Dendritic cell treated with granulocyte-macrophage colony-stimulating factor and Interleukin-4, amounts not matched to agents 40 ng/mL and 50 ng/mL, for 4 days (primary cell): ENCODE data around the gene SLC22A4.

Source experiments
- H3K27ac Mint-ChIP-seq: one replicate; pipeline ENCODE4 v1.8.0; 2022; ENCODE audit warnings: mild to moderate bottlenecking, mixed read lengths
- H3K27me3 Mint-ChIP-seq: one replicate; pipeline ENCODE4 v1.8.0; 2022; ENCODE audit warnings: mild to moderate bottlenecking, mixed read lengths
- H3K36me3 Mint-ChIP-seq: one replicate; pipeline ENCODE4 v1.8.0; 2022; ENCODE audit warnings: low read depth, mixed read lengths
- H3K4me1 Mint-ChIP-seq: one replicate; pipeline ENCODE4 v1.8.0; 2022; ENCODE audit warnings: low read depth, mixed read lengths
- H3K4me3 Mint-ChIP-seq: one replicate; pipeline ENCODE4 v1.8.0; 2022; ENCODE audit warnings: mild to moderate bottlenecking, moderate library complexity, mixed read lengths
- H3K9me3 Mint-ChIP-seq: one replicate; pipeline ENCODE4 v1.8.0; 2022; ENCODE audit warnings: mixed read lengths
- intact Hi-C: fragments of 100-400 bp; cut with micrococcal nuclease; formaldehyde crosslinking; loops from one replicate; pipeline ENCODE4 v1.15.0; 2022

SLC22A4 gene

DNA sequence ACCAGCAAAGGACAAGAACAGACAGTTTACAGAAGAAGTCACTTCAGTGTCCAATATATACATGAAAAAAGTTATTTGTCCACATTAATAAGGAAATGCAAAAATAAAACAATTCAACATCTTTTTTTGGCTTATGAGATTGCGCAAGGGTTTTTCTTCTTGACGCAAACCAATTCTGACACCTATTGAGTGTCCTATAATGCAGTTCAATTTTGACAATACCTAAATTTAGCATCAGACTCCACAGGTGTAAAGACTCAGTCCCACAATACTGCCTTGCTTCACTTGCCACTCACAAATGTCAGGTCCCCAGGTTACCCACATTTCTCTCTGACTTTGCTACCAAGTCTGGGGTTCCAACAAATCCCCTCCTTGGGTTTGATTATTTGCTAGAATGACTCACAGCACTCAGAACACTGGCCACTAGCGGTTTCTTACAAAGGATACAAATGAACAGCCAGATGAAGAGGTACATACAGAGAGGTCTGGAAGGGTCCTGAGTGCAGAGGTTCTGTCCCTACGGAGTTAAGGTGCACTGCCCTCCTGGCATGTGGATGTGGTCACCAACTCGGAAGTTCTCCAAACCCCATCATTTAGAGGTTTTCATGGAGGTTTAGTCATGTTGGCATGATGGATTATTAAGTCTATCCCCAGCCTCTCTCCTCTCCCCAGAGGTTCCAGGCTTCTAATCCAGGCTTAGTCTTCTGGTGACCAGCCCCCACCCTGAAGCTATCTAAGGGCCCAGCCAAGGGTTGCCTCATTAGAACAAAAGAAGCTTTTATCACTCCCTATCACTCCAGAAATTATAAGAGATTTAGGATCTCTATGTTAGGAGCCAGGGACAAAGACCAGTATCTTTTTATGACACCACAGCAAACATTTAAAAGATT lies 48.3 kb downstream of the SLC22A4 start:
- Mint-ChIP-seq H3K36me3 (peaks cover 37% of the 10 kb centered on the region), H3K27me3 (no peaks in the 10 kb centered on the region), H3K4me1 (no peaks in the 10 kb centered on the region), H3K9me3 (no peaks in the 10 kb centered on the region), H3K27ac (no peak overlapping the region), H3K4me3 (no peak overlapping the region)
- intact Hi-C loops: no loop called here

DNA sequence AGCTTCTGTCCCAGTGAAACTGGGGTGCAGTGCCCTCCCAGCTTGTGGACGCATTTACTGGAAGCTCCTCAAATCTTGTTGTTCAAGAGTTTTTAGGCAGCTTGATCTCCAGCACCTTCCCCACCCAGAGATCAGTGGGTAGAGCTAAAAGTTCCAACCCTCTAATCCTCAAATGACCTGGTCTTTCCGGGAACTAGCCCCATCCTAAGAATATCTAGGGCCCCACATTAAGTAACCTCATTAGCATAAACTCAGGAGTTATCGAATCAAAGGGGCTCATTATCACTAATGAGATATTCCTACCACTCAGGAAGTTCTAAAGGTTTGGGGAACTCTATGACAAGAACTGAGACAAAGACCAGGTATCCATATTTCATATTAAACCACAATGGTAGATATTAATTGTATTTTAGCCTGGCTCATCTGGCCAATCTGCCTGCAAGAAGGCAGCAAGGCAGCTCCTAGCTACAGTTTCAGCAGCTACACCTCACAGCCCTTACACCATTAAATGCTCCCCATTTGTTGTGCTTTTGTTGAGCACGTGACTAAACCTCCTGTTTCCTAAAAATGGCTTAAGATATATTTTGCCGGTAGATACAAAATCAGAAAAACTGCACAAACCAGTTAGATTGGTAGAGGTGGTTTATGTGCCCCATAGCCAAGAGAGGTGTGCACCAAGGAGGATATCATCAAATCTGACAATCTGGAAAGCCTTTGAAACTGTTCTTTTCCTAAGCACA lies 50.8 kb downstream of the SLC22A4 start:
- Mint-ChIP-seq H3K9me3 (peaks cover 12% of the 10 kb centered on the region), H3K4me1 (no peaks in the 10 kb centered on the region), H3K27ac (no peak overlapping the region), H3K4me3 (no peak overlapping the region), H3K36me3 (peaks cover 34% of the 10 kb centered on the region), H3K27me3 (no peaks in the 10 kb centered on the region)
- intact Hi-C loops: no loop called here

DNA sequence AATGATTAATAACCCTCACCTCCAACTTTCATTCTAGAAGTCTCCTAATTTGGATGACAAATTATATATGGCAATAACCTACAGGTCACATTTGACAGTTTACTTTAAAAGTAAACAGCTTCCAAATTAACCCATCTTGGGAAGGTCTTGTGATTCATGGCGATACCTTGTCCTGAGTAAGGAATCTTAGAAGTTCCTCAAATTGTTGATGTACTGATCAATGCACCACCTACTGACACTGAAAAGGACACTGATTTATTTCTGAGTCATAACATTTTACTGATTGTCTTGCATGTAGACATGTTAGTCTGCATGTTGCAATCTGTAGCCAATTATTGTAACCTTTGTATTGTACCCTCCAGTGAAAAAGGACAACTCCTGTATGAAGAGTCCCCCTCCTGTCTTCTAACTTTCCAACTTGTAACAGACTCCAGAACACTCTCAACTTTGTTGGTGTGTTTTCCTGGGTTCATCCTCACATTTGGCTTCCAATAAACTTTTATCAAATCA lies 59.3 kb downstream of the SLC22A4 start:
- peak overlapping the region; percentile 71 for H3K27ac Mint-ChIP-seq
- peaks cover 28% of the 10 kb centered on the region for H3K9me3 Mint-ChIP-seq
- H3K27me3 Mint-ChIP-seq: no peaks in the 10 kb centered on the region
- no peak overlapping the region for H3K4me3 Mint-ChIP-seq
- H3K4me1 Mint-ChIP-seq: peaks cover 48% of the 10 kb centered on the region
- intact Hi-C loops: no loop called here
- H3K36me3 Mint-ChIP-seq: peaks cover 18% of the 10 kb centered on the region

DNA sequence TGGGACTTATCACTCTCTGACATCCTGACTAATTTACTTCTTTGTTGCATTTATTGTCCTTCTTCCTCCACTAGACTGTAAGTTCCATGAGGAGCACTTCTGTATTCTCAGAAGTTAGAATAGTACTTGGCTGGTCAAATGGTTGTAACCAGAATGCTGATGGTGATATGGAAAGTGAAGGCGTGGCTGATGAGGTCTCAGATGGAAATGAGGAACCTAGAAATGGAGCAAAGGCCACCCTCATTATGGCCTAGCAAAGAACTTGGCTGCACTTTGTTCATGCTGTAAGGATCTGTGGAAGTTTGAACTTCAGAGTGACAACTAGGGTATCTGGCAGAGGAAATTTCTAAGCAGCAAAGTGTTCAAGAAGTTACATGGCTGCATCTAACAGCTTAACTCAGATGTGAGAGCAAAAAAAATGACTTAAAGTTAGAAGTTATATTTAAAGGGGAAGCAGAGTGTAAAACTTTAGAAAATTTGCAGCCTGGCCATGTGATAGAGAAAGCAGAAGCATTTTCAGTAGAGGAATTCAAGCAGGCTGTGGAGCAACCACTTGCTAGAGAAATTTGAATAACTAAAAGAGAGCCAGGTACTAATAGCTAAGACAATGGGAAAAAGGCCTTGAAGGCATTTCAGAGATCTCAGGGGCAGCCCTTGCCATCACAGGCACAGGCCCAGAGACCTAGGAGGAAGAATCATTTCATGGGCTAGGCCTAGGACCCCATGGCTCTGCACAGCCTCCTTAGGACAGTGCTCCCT lies 60.4 kb downstream of the SLC22A4 start:
- intact Hi-C loops: no loop called here
- peak overlapping the region; percentile 71 for H3K27ac Mint-ChIP-seq
- no peaks in the 10 kb centered on the region for H3K27me3 Mint-ChIP-seq
- H3K9me3 Mint-ChIP-seq: peaks cover 25% of the 10 kb centered on the region
- peaks cover 48% of the 10 kb centered on the region for H3K4me1 Mint-ChIP-seq
- H3K36me3 Mint-ChIP-seq: peaks cover 12% of the 10 kb centered on the region
- no peak overlapping the region for H3K4me3 Mint-ChIP-seq

DNA sequence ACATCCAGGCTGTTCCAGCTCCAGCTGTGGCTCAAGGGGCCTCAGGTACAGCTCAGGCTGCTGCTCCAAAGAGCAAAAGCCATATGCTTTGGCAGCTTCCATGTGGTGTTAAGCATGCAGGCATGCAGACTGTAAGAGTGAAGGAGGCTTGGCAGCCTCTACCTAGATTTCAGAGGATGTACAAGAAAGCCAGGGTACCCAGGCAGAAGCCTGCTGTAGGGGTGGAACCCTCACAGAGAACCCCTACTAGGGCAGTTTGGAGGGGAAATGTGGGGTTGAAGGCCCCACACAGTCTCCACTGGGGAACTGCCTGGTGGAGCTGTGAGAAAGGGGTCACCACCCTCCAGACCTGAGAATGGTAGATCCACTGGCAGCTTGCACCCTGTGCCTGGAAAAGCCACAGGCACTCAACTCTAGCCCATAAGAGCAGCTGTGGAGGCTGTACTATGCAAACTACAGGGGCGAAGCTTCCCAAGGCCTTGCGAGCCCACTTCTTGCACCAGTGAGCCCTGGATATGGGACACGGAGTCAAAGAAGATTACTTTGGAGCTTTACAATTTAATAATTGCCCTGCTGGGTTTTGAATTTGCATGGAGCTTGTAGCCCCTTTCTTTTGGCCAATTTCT lies 61.1 kb downstream of the SLC22A4 start:
- Mint-ChIP-seq H3K36me3 (peaks cover 12% of the 10 kb centered on the region), H3K4me3 (no peak overlapping the region)

DNA sequence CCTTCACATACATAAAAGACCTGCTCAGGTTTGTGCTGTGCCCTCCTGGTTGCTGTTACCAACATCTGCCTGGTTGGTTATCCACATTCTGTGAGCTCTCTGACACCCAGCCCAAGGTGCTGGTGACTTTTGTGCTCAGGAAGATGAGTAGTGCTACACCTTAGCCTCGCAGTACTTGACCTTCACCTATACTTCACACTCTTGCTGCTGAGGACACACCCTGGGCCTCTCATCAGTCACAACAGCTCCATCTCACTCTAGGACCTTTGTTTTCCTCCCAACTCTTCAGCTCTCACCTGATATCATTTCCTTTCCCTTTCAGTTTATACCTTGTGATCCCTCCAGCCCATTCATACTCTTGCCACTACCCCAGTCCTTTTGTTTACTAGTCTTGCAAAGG lies 64.6 kb downstream of the SLC22A4 start:
- Mint-ChIP-seq H3K4me3 (no peak overlapping the region), H3K27ac (no peak overlapping the region), H3K9me3 (peaks cover 12% of the 10 kb centered on the region), H3K36me3 (peaks cover 11% of the 10 kb centered on the region), H3K27me3 (no peaks in the 10 kb centered on the region), H3K4me1 (peaks cover 28% of the 10 kb centered on the region)
- intact Hi-C loops: no loop called here

More for the DNA sequence above, 61.1 kb downstream of the SLC22A4 start:
- no peaks in the 10 kb centered on the region for H3K27me3 Mint-ChIP-seq
- peaks cover 48% of the 10 kb centered on the region for H3K4me1 Mint-ChIP-seq
- peak overlapping the region; percentile 71 for H3K27ac Mint-ChIP-seq
- peaks cover 25% of the 10 kb centered on the region for H3K9me3 Mint-ChIP-seq
- intact Hi-C loops: no loop called here

DNA sequence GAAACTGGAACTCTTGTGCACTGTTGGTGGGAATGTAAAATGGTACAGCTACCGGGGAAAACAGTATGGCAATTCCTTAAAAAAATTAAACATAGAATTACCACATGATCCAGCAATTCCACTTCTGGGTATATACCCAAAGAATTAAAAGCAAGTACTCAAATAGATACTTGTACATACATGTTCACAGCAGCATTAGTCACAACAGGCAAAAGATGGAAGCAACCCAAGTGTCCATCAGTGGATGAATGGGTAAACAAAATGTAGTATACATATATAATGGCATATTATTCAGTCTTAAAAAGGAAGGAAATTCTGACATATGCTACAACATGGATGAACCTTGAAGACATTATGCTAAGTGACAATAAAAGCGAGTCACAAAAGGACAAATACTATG lies 67.9 kb downstream of the SLC22A4 start:
- Mint-ChIP-seq H3K4me3 (no peak overlapping the region), H3K36me3 (no peaks in the 10 kb centered on the region), H3K27ac (no peak overlapping the region), H3K9me3 (no peaks in the 10 kb centered on the region), H3K4me1 (peaks cover 13% of the 10 kb centered on the region), H3K27me3 (no peaks in the 10 kb centered on the region)
- intact Hi-C loops: no loop called here

DNA sequence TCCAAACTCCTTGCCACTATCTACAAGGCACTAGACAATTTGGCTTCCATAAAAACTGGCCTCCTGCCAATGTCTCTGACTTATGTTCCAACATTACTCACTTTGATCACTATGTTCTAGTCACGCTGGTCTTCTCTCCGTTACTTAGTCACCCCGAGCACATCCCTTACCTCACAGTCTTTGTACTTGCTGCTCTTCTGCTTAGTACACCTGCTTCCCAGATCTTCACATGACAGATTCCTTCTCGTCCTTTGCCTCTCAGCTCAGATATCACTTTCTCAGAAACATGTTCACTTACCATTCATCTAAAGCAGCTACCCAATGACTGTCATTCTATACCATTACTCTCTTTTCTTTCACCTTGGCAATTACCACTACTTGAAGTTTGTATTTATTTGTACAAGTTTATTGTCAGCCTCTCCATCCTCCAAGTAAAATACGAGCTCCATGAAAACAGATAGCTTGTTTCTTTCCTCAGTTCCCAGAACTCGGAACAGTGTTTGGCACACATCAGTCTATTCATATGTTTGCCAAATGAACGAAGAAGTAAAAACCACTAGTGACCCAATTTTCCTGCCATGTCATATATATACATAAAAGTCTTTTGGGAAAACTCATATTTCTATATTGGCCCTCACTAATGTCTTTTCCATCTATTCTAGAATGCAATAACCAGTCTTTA lies 69.4 kb downstream of the SLC22A4 start:
- no peak overlapping the region for H3K27ac Mint-ChIP-seq
- H3K4me1 Mint-ChIP-seq: peaks cover 13% of the 10 kb centered on the region
- no peaks in the 10 kb centered on the region for H3K36me3 Mint-ChIP-seq
- no peak overlapping the region for H3K4me3 Mint-ChIP-seq
- intact Hi-C loops: no loop called here
- H3K9me3 Mint-ChIP-seq: no peaks in the 10 kb centered on the region
- no peaks in the 10 kb centered on the region for H3K27me3 Mint-ChIP-seq

DNA sequence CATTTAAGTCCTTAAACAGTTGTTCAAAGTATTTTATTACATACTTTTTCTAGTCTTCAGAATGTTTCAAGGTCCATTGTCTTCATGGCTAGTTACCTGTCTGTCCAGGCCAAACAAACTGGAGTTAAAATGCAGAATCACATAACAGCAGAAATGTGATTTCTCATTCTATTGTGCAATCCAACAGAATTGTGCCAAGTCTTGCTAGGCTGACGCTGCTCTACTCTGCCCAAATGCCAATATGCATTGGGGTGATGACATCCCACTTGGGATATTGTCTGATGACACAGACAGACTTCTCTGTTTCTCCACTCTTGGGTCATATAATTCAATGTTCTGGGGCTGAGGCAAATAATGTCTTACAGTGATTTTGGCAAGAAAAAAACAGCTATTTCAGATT lies 70.1 kb downstream of the SLC22A4 start:
- Mint-ChIP-seq H3K4me3 (no peak overlapping the region), H3K4me1 (peaks cover 13% of the 10 kb centered on the region), H3K27me3 (no peaks in the 10 kb centered on the region), H3K36me3 (no peaks in the 10 kb centered on the region), H3K9me3 (no peaks in the 10 kb centered on the region), H3K27ac (no peak overlapping the region)
- intact Hi-C loops: no loop called here

DNA sequence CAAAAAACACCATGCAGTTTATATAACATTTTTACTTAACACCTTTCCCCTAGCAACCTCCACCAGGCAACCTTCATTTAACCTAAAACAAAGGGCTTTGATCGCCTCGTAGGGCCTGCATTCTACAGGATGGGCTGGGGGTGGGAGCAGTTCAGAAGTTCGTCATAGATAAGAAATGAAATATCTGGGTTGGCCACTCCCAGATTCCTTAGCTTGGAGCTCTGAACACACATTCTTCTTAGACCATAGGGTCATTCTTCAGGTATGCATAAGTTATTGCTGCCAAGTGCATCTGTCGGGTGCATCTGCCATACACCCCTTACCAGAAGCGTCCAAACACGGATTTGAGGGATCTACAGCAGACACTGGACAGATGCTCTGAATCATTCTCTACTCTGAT lies 71.0 kb downstream of the SLC22A4 start:
- no peak overlapping the region for H3K27ac Mint-ChIP-seq
- no peaks in the 10 kb centered on the region for H3K9me3 Mint-ChIP-seq
- no peak overlapping the region for H3K4me3 Mint-ChIP-seq
- peaks cover 14% of the 10 kb centered on the region for H3K4me1 Mint-ChIP-seq
- peaks cover 5% of the 10 kb centered on the region for H3K36me3 Mint-ChIP-seq
- intact Hi-C loops: loop anchor here (5.0 kb wide), 1 partner anchor 73 kb away; the partner anchor contains the start of gene SLC22A4
- H3K27me3 Mint-ChIP-seq: no peaks in the 10 kb centered on the region

DNA sequence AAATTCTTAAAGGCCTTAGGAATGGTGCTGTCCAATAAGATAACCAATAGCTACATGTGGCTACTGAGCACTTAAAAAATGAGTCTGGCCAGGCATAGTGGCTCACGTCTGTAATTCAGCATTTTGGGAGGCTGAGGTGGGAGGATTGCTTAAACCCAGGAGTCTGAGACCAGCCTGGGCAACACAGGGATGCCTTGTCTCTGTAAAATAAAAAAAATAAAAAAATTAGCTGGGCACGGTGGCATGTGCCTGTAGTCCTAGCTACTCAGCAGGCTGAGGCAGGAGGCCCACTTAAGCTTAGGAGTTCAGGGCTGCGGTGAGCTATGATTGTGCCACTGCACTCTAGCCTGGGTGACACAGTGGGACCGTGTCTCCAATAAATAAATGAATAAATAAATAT lies 74.0 kb downstream of the SLC22A4 start:
- no peak overlapping the region for H3K4me3 Mint-ChIP-seq
- no peak overlapping the region for H3K27ac Mint-ChIP-seq
- intact Hi-C loops: loop anchor here (5.0 kb wide), 1 partner anchor 76 kb away; the partner anchor contains the start of gene SLC22A4
- no peaks in the 10 kb centered on the region for H3K27me3 Mint-ChIP-seq
- peaks cover 42% of the 10 kb centered on the region for H3K4me1 Mint-ChIP-seq
- no peaks in the 10 kb centered on the region for H3K9me3 Mint-ChIP-seq
- peaks cover 5% of the 10 kb centered on the region for H3K36me3 Mint-ChIP-seq

DNA sequence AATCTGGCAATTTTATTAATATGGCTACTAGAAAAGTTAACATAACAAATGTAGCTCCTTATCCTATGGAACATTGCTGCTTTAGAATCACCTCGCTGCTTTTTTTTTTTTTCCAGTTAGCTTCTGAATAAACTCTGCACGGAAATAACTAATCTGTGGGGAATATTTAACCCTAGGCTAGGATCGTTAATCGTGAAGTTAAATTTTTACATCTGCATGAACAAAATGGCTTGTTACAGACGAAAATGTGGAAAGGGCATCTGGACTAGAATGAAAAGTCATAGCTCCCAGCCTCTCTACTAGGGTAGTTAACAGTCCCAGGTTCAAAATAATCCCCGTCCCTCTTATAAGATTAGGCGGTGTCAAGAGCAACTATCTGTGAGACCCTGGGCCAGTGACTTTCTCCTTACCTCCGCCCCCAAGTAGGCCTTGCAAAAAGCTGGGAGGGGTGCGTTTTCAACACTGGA lies 74.8 kb downstream of the SLC22A4 start:
- Mint-ChIP-seq H3K4me1 (peaks cover 36% of the 10 kb centered on the region), H3K4me3 (peak overlapping the region; percentile 83), H3K27me3 (no peaks in the 10 kb centered on the region), H3K36me3 (peaks cover 5% of the 10 kb centered on the region), H3K9me3 (no peaks in the 10 kb centered on the region), H3K27ac (peak overlapping the region; percentile 79)
- intact Hi-C loops: loop anchor here (5.0 kb wide), 1 partner anchor 77 kb away; the partner anchor contains the start of gene SLC22A4
